Kidney epithelial cell (primary cell): ENCODE measurements around the gene TMEFF2. TPM values are rescaled to one million over a fixed set of nuclear protein-coding genes. Genes with fewer than 3 reads are reported as not detected.

ENCODE experiments used
- DNase-seq: peaks from one replicate; pipeline ENCODE4 v3.0.0-alpha.2; 2010; ENCODE audit warnings: low read depth
- H3K27me3 ChIP-seq: 2 replicates; pipeline ENCODE4 v1.6.0; 2011; ENCODE audit warnings: low read length; ENCODE audit not compliant: control insufficient read depth, insufficient read depth
- H3K36me3 ChIP-seq: 2 replicates; pipeline ENCODE4 v1.5.1; 2011; ENCODE audit warnings: low read length; ENCODE audit not compliant: control insufficient read depth, insufficient read depth
- H3K4me3 ChIP-seq: 2 replicates; pipeline ENCODE4 v1.5.1; 2011; ENCODE audit warnings: low read depth, mild to moderate bottlenecking, control low read depth, low read length
- CTCF ChIP-seq: IDR thresholded peaks from 2 replicates; pipeline ENCODE4 v1.5.1; 2011; ENCODE audit warnings: mild to moderate bottlenecking, moderate library complexity, low read length, control low read depth, inconsistent platforms; ENCODE audit not compliant: insufficient read depth, poor library complexity, severe bottlenecking
- total RNA-seq: library from RNA; depleted of rRNA; stranded (reverse); fragments of >200 nt; gene quantifications from 2 replicates; pipeline ENCODE4 v1.2.3, GENCODE V29; 2015

The TMEFF2 gene
- total RNA-seq, 1 donor from 2014 or later, result not detected

GRCh38 chr2:192067631-192068030, 127.1 kb downstream of the TMEFF2 start:
- no peak for TF ChIP-seq CTCF
- DNase-seq, result no peak
- H3K4me3 ChIP-seq, result no peak overlapping the region
- H3K36me3 ChIP-seq, result no peaks in the 10 kb centered on the region
- no peaks in the 10 kb centered on the region for H3K27me3 ChIP-seq

GRCh38 chr2:192064459-192064858, 130.3 kb downstream of the TMEFF2 start:
- Histone ChIP-seq H3K4me3 (no peak overlapping the region), H3K27me3 (no peaks in the 10 kb centered on the region), H3K36me3 (no peaks in the 10 kb centered on the region)
- TF ChIP-seq CTCF, result no peak
- DNase-seq, result no peak

- TF ChIP-seq CTCF, result no peak
- H3K4me3 ChIP-seq, result no peak overlapping the region
- H3K36me3 ChIP-seq, result no peaks in the 10 kb centered on the region
- no peak for DNase-seq
- H3K27me3 ChIP-seq, result no peaks in the 10 kb centered on the region
Measured at GRCh38 chr2:192060161-192060560, 134.6 kb downstream of the TMEFF2 start.

GRCh38 chr2:192059266-192059665, 135.5 kb downstream of the TMEFF2 start:
- Histone ChIP-seq H3K27me3 (no peaks in the 10 kb centered on the region), H3K4me3 (no peak overlapping the region), H3K36me3 (no peaks in the 10 kb centered on the region)
- TF ChIP-seq CTCF, result no peak
- DNase-seq, result no peak

- Histone ChIP-seq H3K36me3 (no peaks in the 10 kb centered on the region), H3K27me3 (no peaks in the 10 kb centered on the region), H3K4me3 (no peak overlapping the region)
- no peak for DNase-seq
- TF ChIP-seq CTCF, result no peak
Measured at GRCh38 chr2:192053921-192054320, 140.8 kb downstream of the TMEFF2 start.

- TF ChIP-seq CTCF, result no peak
Measured at GRCh38 chr2:192051533-192051932, 143.2 kb downstream of the TMEFF2 start.

More at GRCh38 chr2:192051533-192051932, 143.2 kb downstream of the TMEFF2 start:
- no peaks in the 10 kb centered on the region for H3K27me3 ChIP-seq
- no peak for DNase-seq
- H3K4me3 ChIP-seq, result no peak overlapping the region
- H3K36me3 ChIP-seq, result no peaks in the 10 kb centered on the region
